ENCODE data around the gene MRPL55. TPM values are rescaled to one million over a fixed set of nuclear protein-coding genes. Genes with fewer than 3 reads are reported as not detected.

Gene MRPL55
- total RNA-seq, 1 donor from 2014 or later, result 73.5 TPM

GRCh38 chr1:228062085-228062791 is 46.9 kb downstream of the MRPL55 start:
- H3K4me3 ChIP-seq (ENCODE audit: low read depth, low read length), result no peak overlapping the region
- H3K36me3 ChIP-seq (ENCODE audit: control insufficient read depth, insufficient read depth, low read length), result no peaks in the 10 kb centered on the region
- TF ChIP-seq CTCF (IDR thresholded peaks at IDR 0.05; ENCODE audit: insufficient read depth, low read length, poor library complexity, severe bottlenecking), result no peak
- no peak for DNase-seq (ENCODE audit: low read depth)
- H3K27me3 ChIP-seq (ENCODE audit: control insufficient read depth, insufficient read depth, low read length), result peaks cover 42% of the 10 kb centered on the region

- no peaks in the 10 kb centered on the region for H3K36me3 ChIP-seq (ENCODE audit: control insufficient read depth, insufficient read depth, low read length)
- no peak overlapping the region for H3K4me3 ChIP-seq (ENCODE audit: low read depth, low read length)
- peaks cover 36% of the 10 kb centered on the region for H3K27me3 ChIP-seq (ENCODE audit: control insufficient read depth, insufficient read depth, low read length)
- no peak for TF ChIP-seq CTCF (IDR thresholded peaks at IDR 0.05; ENCODE audit: insufficient read depth, low read length, poor library complexity, severe bottlenecking)
- no peak for DNase-seq (ENCODE audit: low read depth)
Measured at GRCh38 chr1:228061411-228062084, 47.6 kb downstream of the MRPL55 start.

GRCh38 chr1:228060458-228061190 is 48.5 kb downstream of the MRPL55 start:
- Histone ChIP-seq H3K4me3 (ENCODE audit: low read depth, low read length) (peak overlapping the region; percentile 29), H3K36me3 (ENCODE audit: control insufficient read depth, insufficient read depth, low read length) (no peaks in the 10 kb centered on the region), H3K27me3 (ENCODE audit: control insufficient read depth, insufficient read depth, low read length) (peaks cover 32% of the 10 kb centered on the region)
- peak; percentile 23 for TF ChIP-seq CTCF (IDR thresholded peaks at IDR 0.05; ENCODE audit: insufficient read depth, low read length, poor library complexity, severe bottlenecking)
- DNase-seq (ENCODE audit: low read depth), result no peak

GRCh38 chr1:228059634-228060457 is 49.3 kb downstream of the MRPL55 start:
- no peak for TF ChIP-seq CTCF (IDR thresholded peaks at IDR 0.05; ENCODE audit: insufficient read depth, low read length, poor library complexity, severe bottlenecking)
- Histone ChIP-seq H3K36me3 (ENCODE audit: control insufficient read depth, insufficient read depth, low read length) (no peaks in the 10 kb centered on the region), H3K27me3 (ENCODE audit: control insufficient read depth, insufficient read depth, low read length) (peaks cover 32% of the 10 kb centered on the region), H3K4me3 (ENCODE audit: low read depth, low read length) (peak overlapping the region; percentile 29)
- DNase-seq (ENCODE audit: low read depth), result no peak

GRCh38 chr1:228058949-228059633 is 50.0 kb downstream of the MRPL55 start:
- H3K36me3 ChIP-seq (ENCODE audit: control insufficient read depth, insufficient read depth, low read length), result no peaks in the 10 kb centered on the region
- no peak overlapping the region for H3K4me3 ChIP-seq (ENCODE audit: low read depth, low read length)
- no peak for DNase-seq (ENCODE audit: low read depth)
- no peak for TF ChIP-seq CTCF (IDR thresholded peaks at IDR 0.05; ENCODE audit: insufficient read depth, low read length, poor library complexity, severe bottlenecking)
- peaks cover 32% of the 10 kb centered on the region for H3K27me3 ChIP-seq (ENCODE audit: control insufficient read depth, insufficient read depth, low read length)
